GM12878 (cell line): ENCODE results near the gene EVPLL. TPM values are rescaled to one million over a fixed set of nuclear protein-coding genes. Genes with fewer than 3 reads are reported as not detected.

Experiments
- ATAC-seq: fragments of 200-7000 bp; cut with Tn5 transposase; 3 replicates; pipeline ENCODE4 v1.9.1; 2020; ENCODE audit warnings: mild to moderate bottlenecking, moderate library complexity
- BruUV-seq: library from RNA; stranded (reverse); fragments of 400-500 nt; replicated peaks from 2 replicates; lab custom pipeline; 2021; lab: Mats Ljungman, UMichigan
- CTCF ChIA-PET: fragments of 300-600 bp; sonication (Branson Sonifier 250); formaldehyde crosslinking; extraction: SDS; loops from one replicate; lab custom pipeline; 2021; ENCODE audit warnings: inconsistent platforms; lab: Yijun Ruan, JAX
- POLR2A ChIA-PET: fragments of 350-600 bp; formaldehyde crosslinking; extraction: SDS; loops from one replicate; lab custom pipeline; 2021; ENCODE audit warnings: inconsistent platforms; lab: Charles Lee
- RAD21 ChIA-PET: fragments of 300-600 bp; sonication (Branson Sonifier 250); formaldehyde crosslinking; loops from one replicate; lab custom pipeline; 2023; ENCODE audit warnings: antibody characterized with exemption; ENCODE audit not compliant: unreplicated experiment; lab: Charles Lee
- SMC1A ChIA-PET: fragments of 300-600 bp; sonication (Branson Sonifier 250); formaldehyde crosslinking; loops from one replicate; lab custom pipeline; 2023; ENCODE audit not compliant: unreplicated experiment, uncharacterized antibody; lab: Charles Lee
- DNase-seq: peaks from one replicate; pipeline ENCODE4 v3.0.0-alpha.2; 2011; ENCODE audit warnings: low read depth, low spot score
- FAIRE-seq: peaks from 3 replicates; lab custom pipeline; 2011; peaks lifted over from hg19 to GRCh38; lab: Jason Lieb, UNC
- H2AFZ ChIP-seq: 2 replicates; pipeline ENCODE4 v1.6.0; 2011; ENCODE audit warnings: low read depth, low read length, control low read depth; ENCODE audit not compliant: control insufficient read depth
- H3K27ac ChIP-seq: 2 replicates; pipeline ENCODE4 v1.5.1; 2011; ENCODE audit warnings: control low read depth; ENCODE audit not compliant: control insufficient read depth, insufficient read depth
- H3K27me3 ChIP-seq, 2 experiments: replicated peaks in 1 of 2; 2 replicates each; pipeline versions ENCODE4 v1.6.0 to v1.6.1; 2011; ENCODE audit warnings: low read length in 1 of 2; ENCODE audit not compliant: control insufficient read depth in 2 of 2, insufficient read depth in 2 of 2
- H3K36me3 ChIP-seq, 2 experiments: 2 replicates each; pipeline ENCODE4 v1.5.1; 2011; ENCODE audit warnings: low read length in 1 of 2; ENCODE audit not compliant: control insufficient read depth in 2 of 2, insufficient read depth in 2 of 2
- H3K4me1 ChIP-seq: 2 replicates; pipeline ENCODE4 v1.6.1; 2011; ENCODE audit warnings: mild to moderate bottlenecking, low read length, moderate library complexity, mixed read lengths; ENCODE audit not compliant: control insufficient read depth, insufficient read depth
- H3K4me2 ChIP-seq: 2 replicates; pipeline ENCODE4 v1.6.0; 2011; ENCODE audit warnings: control low read depth; ENCODE audit not compliant: control insufficient read depth, insufficient read depth
- H3K4me3 ChIP-seq: fragments of 200-600 bp; sonication (generic); 2 replicates; pipeline ENCODE4 v1.5.1; 2016
- H3K79me2 ChIP-seq: 2 replicates; pipeline ENCODE4 v1.6.0; 2011; ENCODE audit warnings: low read length; ENCODE audit not compliant: control insufficient read depth, insufficient read depth
- H3K9ac ChIP-seq: 2 replicates; pipeline ENCODE4 v1.8.0; 2011; ENCODE audit warnings: low read length, control low read depth, mixed read lengths; ENCODE audit not compliant: control insufficient read depth, insufficient read depth
- H3K9me3 ChIP-seq: replicated peaks from 3 replicates; pipeline ENCODE4 v1.5.1; 2011; ENCODE audit warnings: mild to moderate bottlenecking, low read length; ENCODE audit not compliant: control insufficient read depth, insufficient read depth
- H4K20me1 ChIP-seq: 2 replicates; pipeline ENCODE4 v1.6.0; 2011; ENCODE audit not compliant: control insufficient read depth, insufficient read depth
- CBX5 ChIP-seq: sonication (generic); IDR thresholded peaks from 2 replicates; pipeline ENCODE4 v1.6.1; 2016; ENCODE audit warnings: low read depth, moderate library complexity, mild to moderate bottlenecking, inconsistent platforms
- HDAC6 ChIP-seq: fragments of 200-600 bp; sonication (generic); IDR thresholded peaks from one replicate; pipeline ENCODE4 v1.8.0; 2017; ENCODE audit warnings: antibody characterized with exemption; ENCODE audit not compliant: unreplicated experiment
- HSF1 ChIP-seq: fragments of 150-350 bp; IDR thresholded peaks from 2 replicates; pipeline ENCODE4 v1.6.1; 2014; ENCODE audit warnings: mild to moderate bottlenecking, low read depth, low read length
- PBX3 ChIP-seq: IDR thresholded peaks from 2 replicates; pipeline ENCODE4 v1.6.1; 2011; ENCODE audit warnings: mild to moderate bottlenecking, low read depth, low read length, moderate library complexity; ENCODE audit not compliant: insufficient replicate concordance
- POLR2A ChIP-seq: IDR thresholded peaks from 2 replicates; pipeline ENCODE4 v1.6.1; 2011; ENCODE audit warnings: low read depth, mild to moderate bottlenecking, low read length
- POLR2AphosphoS2 ChIP-seq: IDR thresholded peaks from 2 replicates; pipeline ENCODE4 v1.6.1; 2011; ENCODE audit warnings: low read depth, mild to moderate bottlenecking, low read length, improper control_type of control experiment, moderate library complexity
- POLR2AphosphoS5 ChIP-seq: IDR thresholded peaks from 2 replicates; pipeline ENCODE4 v1.6.1; 2011; ENCODE audit warnings: mild to moderate bottlenecking, low read length, inconsistent platforms
- RB1 ChIP-seq: fragments of 450-650 bp; formaldehyde crosslinking; IDR thresholded peaks from 2 replicates; pipeline ENCODE4 v1.6.1; 2017; ENCODE audit warnings: mild to moderate bottlenecking, borderline replicate concordance
- SMC3 ChIP-seq: IDR thresholded peaks from 2 replicates; pipeline ENCODE4 v1.6.1; 2011; ENCODE audit warnings: low read length, improper control_type of control experiment, borderline replicate concordance
- ZBED1 ChIP-seq: IDR thresholded peaks from 2 replicates; pipeline ENCODE4 v1.6.1; 2016; ENCODE audit warnings: borderline replicate concordance
- ZBTB40 ChIP-seq: fragments of 450-650 bp; IDR thresholded peaks from 2 replicates; pipeline ENCODE4 v1.6.1; 2016; ENCODE audit warnings: mild to moderate bottlenecking, moderate library complexity, borderline replicate concordance
- ZNF622 ChIP-seq: fragments of 450-650 bp; IDR thresholded peaks from 2 replicates; pipeline ENCODE4 v1.6.1; 2017; ENCODE audit warnings: mild to moderate bottlenecking, inconsistent platforms
- WGBS: methylation state at CpG from one replicate; pipeline ENCODE4 v1.1.6; 2016; ENCODE audit warnings: low lambda C conversion rate; ENCODE audit not compliant: insufficient replicate concordance, insufficient coverage; ENCODE audit errors: missing lambda C conversion rate; 5-methylcytosine and 5-hydroxymethylcytosine counted together
- in situ Hi-C: fragments of 300-500 bp; cut with MboI; formaldehyde crosslinking; loops from 9 replicates; pipeline ENCODE4 v1.14.3; 2018; ENCODE audit warnings: mixed read lengths
- intact Hi-C: fragments of 100-400 bp; cut with micrococcal nuclease; formaldehyde crosslinking; loops from one replicate; pipeline ENCODE4 v1.14.2; 2022; ENCODE audit not compliant: unreplicated experiment
- polyA plus RNA-seq, 11 experiments: library from polyadenylated mRNA; depleted of rRNA in 4 of 11; unstranded in 6 of 11; stranded (reverse) in 5 of 11; fragments of >200 nt; fragmentation: Nextera tagmentation in 4 of 11; fragmentation: Illumina TruSeq in 1 of 11; extraction: Ambion mirVana in 4 of 11; extraction: Trizol in 1 of 11; gene quantifications; 1 replicate in 1 of 11; 2 replicates in 10 of 11; pipeline versions ENCODE4 v1.2.1 to v1.2.3, GENCODE V29; 2011 to 2016; ENCODE audit warnings: inconsistent platforms in 2 of 11, missing spikeins in 2 of 11, low read depth in 1 of 11
- total RNA-seq, 4 experiments: library from RNA; depleted of rRNA in 3 of 4; stranded (reverse); fragments of >200 nt in 3 of 4; fragmentation: Illumina TruSeq in 1 of 4; extraction: Trizol in 1 of 4; gene quantifications; 2 replicates each; pipeline versions ENCODE4 v1.2.1 to v1.2.3, GENCODE V29; 2013 to 2021

The EVPLL gene
- total and polyA plus RNA-seq, 10 of the 15 experiments (the other 5 are each of a cell fraction or from before 2014, with no cell fraction given): not detected

- intact Hi-C loops (no loop called here), in situ Hi-C loops (loop anchor here (5.0 kb wide), 1 partner anchor 49 kb away; no protein-coding TSS in a partner anchor)
- no peak overlapping the region for H3K9ac ChIP-seq
- H3K9me3 ChIP-seq: no peaks in the 10 kb centered on the region
- ChIA-PET SMC1A (no interaction called here), POLR2A (interaction anchor here (0.6 kb wide), 1 partner anchor 130 kb away, joined by 9 read pairs; no protein-coding TSS in a partner anchor), RAD21 (no interaction called here), CTCF (no interaction called here)
- no peak overlapping the region for H3K4me3 ChIP-seq
- WGBS: 88% methylated on average over 10 of the region's 10 CpGs
- no peak overlapping the region for H2AFZ ChIP-seq
- peaks cover under 1% of the 10 kb centered on the region; the same call in 1 of the 2 replicates for H3K79me2 ChIP-seq
- DNase-seq (no peak), ATAC-seq (no peak), FAIRE-seq (no peak)
- no TSS peak for BruUV-seq
- H3K36me3 ChIP-seq: peaks cover 0 to 4% of the 10 kb centered on the region in 2 experiments; a peak in 3 of 4 replicates
- H3K27me3 ChIP-seq: no peaks in the 10 kb centered on the region
- no peak overlapping the region for H3K4me2 ChIP-seq
- no peaks in the 10 kb centered on the region for H3K4me1 ChIP-seq
- no peaks in the 10 kb centered on the region for H4K20me1 ChIP-seq
- no peak overlapping the region for H3K27ac ChIP-seq
- TF ChIP-seq PBX3: no peak
- no peak for TF ChIP-seq RB1
- TF ChIP-seq CBX5: no peak
- TF ChIP-seq ZNF622: no peak
- no peak for TF ChIP-seq POLR2AphosphoS2
Measured at GRCh38 chr17:18356624-18357023, 21.0 kb upstream of the EVPLL start.

- no peak overlapping the region for H3K4me3 ChIP-seq
- no peak overlapping the region for H2AFZ ChIP-seq
- H3K27me3 ChIP-seq: no peaks in the 10 kb centered on the region
- no peak overlapping the region for H3K4me2 ChIP-seq
- H3K79me2 ChIP-seq: peaks cover 15% of the 10 kb centered on the region
- H3K4me1 ChIP-seq: 0 out of 2 replicates have a peak, but pooled peaks cover 3% of the 10 kb centered on the region
- no peaks in the 10 kb centered on the region for H3K9me3 ChIP-seq
- POLR2A ChIA-PET: interaction anchor here (0.6 kb wide), 1 partner anchor 99 kb away, joined by 3 read pairs; no protein-coding TSS in a partner anchor
- H3K36me3 ChIP-seq: no peaks in the 10 kb centered on the region; a peak in 1 of 4 replicates
- FAIRE-seq: no peak
- WGBS: 91% methylated on average over 8 of the region's 8 CpGs
- RAD21 ChIA-PET: no interaction called here
- BruUV-seq: no TSS peak
- SMC1A ChIA-PET: no interaction called here
- intact Hi-C loops (no loop called here), in situ Hi-C loops (no loop called here)
- no peaks in the 10 kb centered on the region for H4K20me1 ChIP-seq
- H3K9ac ChIP-seq: no peak overlapping the region
- no peak for DNase-seq
- no peak overlapping the region for H3K27ac ChIP-seq
- ATAC-seq: no peak
- CTCF ChIA-PET: no interaction called here
- TF ChIP-seq POLR2A: no peak
- TF ChIP-seq ZBTB40: no peak
- no peak for TF ChIP-seq HDAC6
- TF ChIP-seq SMC3: no peak
- TF ChIP-seq POLR2AphosphoS5: no peak
- TF ChIP-seq HSF1: no peak
- TF ChIP-seq ZBED1: no peak
Measured at GRCh38 chr17:18360518-18360917, 17.1 kb upstream of the EVPLL start.
